Immature natural killer cell (primary cell): ENCODE measurements around the gene AHRR. TPM values are rescaled to one million over a fixed set of nuclear protein-coding genes. Genes with fewer than 3 reads are reported as not detected.
"Not testable (repeated sequence)": the region's sequence is repeated elsewhere in the genome, so short reads cannot be mapped to it uniquely, and the experiment has no call there.

Source experiments
- DNase-seq, 3 donors: peaks; one replicate each; pipeline ENCODE4 v3.0.0; 2022; ENCODE audit warnings: mixed read lengths in 1 of 3
- H3K27ac Mint-ChIP-seq, 6 donors: one replicate each; pipeline ENCODE4 v1.8.0; 2020; ENCODE audit warnings: mixed read lengths in 6 of 6, mild to moderate bottlenecking in 5 of 6, inconsistent platforms in 4 of 6, moderate library complexity in 3 of 6
- H3K27me3 Mint-ChIP-seq, 3 donors: one replicate each; pipeline ENCODE4 v1.8.0; 2020 to 2021; ENCODE audit warnings: low read depth in 3 of 3, mild to moderate bottlenecking in 3 of 3, mixed read lengths in 3 of 3, moderate library complexity in 3 of 3, inconsistent platforms in 1 of 3
- H3K36me3 Mint-ChIP-seq, 3 donors: one replicate each; pipeline ENCODE4 v1.8.0; 2020; ENCODE audit warnings: mixed read lengths in 3 of 3, inconsistent platforms in 2 of 3, mild to moderate bottlenecking in 2 of 3
- H3K4me1 Mint-ChIP-seq, 2 donors: one replicate each; pipeline ENCODE4 v1.8.0; 2020; ENCODE audit warnings: inconsistent platforms in 2 of 2, mild to moderate bottlenecking in 2 of 2, mixed read lengths in 2 of 2, moderate library complexity in 1 of 2
- H3K4me3 Mint-ChIP-seq, 5 donors: one replicate each; pipeline ENCODE4 v1.8.0; 2020; ENCODE audit warnings: mild to moderate bottlenecking in 5 of 5, mixed read lengths in 5 of 5, inconsistent platforms in 3 of 5, moderate library complexity in 3 of 5
- H3K9me3 Mint-ChIP-seq, 6 donors: one replicate each; pipeline ENCODE4 v1.8.0; 2020; ENCODE audit warnings: mild to moderate bottlenecking in 6 of 6, mixed read lengths in 6 of 6, inconsistent platforms in 4 of 6, moderate library complexity in 3 of 6
- polyA plus RNA-seq, 3 donors: library from polyadenylated mRNA; unstranded; fragments of 300-500 nt; fragmentation: Illumina TruSeq; gene quantifications; one replicate each; pipeline ENCODE4 v1.2.3, GENCODE V29; 2021

AHRR gene
- polyA plus RNA-seq, 3 donors from 2014 or later, result 0.16 TPM; not detected in 2

DNA sequence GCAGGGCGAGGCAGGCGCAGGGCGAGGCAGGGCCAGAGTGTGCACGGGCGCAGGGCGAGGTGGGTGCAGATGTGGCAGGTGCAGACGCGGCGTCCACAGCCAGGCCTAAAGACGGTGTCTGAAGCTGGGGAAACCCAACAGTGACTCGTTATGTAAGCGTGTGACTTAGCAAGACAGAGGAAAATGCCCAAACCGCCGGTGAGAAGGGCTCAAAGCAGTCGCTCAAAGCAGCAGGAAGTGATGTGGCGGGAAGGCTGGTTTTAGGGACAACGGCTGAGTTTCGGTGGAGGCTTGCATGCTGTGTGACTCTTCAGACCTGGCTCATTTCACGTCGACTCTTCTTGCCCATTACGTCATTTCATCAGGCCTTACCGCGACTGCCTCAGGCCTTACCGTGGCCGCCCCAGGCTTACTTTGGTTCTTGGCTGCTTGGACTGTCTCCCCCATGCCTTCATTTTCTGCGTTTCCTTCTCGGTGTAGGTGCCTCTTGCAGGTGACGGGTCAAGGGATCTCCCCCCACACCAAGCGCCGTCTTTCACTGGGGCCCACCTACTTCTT lies 71.0 kb downstream of the AHRR start:
- peak overlapping the region in 2 of 5 donors; percentile 31 to 53 for H3K4me3 Mint-ChIP-seq
- peaks cover 0 to 5% (median 0%) of the 10 kb centered on the region in 3 donors for H3K36me3 Mint-ChIP-seq
- H3K9me3 Mint-ChIP-seq, result no peaks in the 10 kb centered on the region
- DNase-seq, result peak in 1 of 3 donors; percentile 9
- peaks cover 0 to 10% of the 10 kb centered on the region in 2 donors for H3K4me1 Mint-ChIP-seq
- H3K27ac Mint-ChIP-seq, result no peak overlapping the region
- H3K27me3 Mint-ChIP-seq, result peaks cover 0 to 2% (median 0%) of the 10 kb centered on the region in 3 donors

DNA sequence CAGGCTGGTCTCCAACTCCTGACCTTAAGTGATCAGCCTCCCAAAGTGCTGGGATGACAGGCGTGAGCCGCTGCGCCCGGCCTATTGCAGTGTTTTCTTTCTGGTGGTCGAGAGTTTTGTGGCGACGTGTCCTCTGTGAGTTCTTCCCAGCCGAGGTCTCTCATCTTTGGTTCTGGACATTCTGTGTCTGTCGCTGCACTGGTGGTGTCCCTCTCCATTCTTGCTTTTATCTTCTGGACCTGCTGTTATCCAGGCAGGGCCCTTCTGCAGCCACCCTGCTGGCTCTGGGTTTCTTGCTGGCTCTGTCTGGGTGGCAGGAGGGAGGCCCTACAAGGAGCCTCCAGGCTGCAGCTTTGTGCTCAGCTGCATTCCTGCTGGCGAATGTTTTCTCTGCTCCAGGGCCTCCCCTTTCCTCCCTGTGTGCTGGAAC lies 72.3 kb downstream of the AHRR start:
- no peaks in the 10 kb centered on the region for H3K9me3 Mint-ChIP-seq
- DNase-seq, result no peak
- no peak overlapping the region for H3K4me3 Mint-ChIP-seq
- H3K27ac Mint-ChIP-seq, result no peak overlapping the region
- peaks cover 0 to 4% (median 2%) of the 10 kb centered on the region in 3 donors for H3K27me3 Mint-ChIP-seq
- H3K4me1 Mint-ChIP-seq, result peaks cover 0 to 10% of the 10 kb centered on the region in 2 donors
- no peaks in the 10 kb centered on the region for H3K36me3 Mint-ChIP-seq

DNA sequence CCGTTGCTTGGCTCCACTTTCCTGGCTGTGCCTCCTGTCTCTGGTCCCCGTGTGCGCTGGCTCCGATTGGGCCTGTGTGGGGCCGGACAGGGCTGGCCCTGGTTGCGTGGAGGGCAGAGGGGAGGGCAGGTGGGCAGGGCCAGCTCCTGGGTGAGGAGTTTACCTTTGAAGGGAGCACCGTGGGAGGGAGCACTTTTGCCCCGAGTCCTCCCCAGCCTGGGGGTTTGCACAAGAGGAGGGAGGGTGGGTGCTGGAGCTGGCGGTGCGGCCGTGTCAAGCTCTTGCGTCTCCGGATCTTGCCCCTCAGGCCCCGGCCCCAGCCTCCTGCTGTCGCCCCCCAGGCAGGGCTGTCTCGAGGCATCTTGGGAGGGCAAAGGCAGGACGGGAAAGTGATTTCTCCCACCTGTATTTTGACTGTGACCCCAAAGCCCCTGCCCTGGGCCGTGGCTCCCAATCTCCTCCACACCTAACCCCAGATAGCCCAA lies 73.2 kb downstream of the AHRR start:
- no peak overlapping the region for H3K27ac Mint-ChIP-seq
- DNase-seq, result no peak
- H3K27me3 Mint-ChIP-seq, result peaks cover 0 to 4% (median 2%) of the 10 kb centered on the region in 3 donors
- H3K36me3 Mint-ChIP-seq, result no peaks in the 10 kb centered on the region
- no peaks in the 10 kb centered on the region for H3K9me3 Mint-ChIP-seq
- no peak overlapping the region for H3K4me3 Mint-ChIP-seq
- peaks cover 0 to 10% of the 10 kb centered on the region in 2 donors for H3K4me1 Mint-ChIP-seq

DNA sequence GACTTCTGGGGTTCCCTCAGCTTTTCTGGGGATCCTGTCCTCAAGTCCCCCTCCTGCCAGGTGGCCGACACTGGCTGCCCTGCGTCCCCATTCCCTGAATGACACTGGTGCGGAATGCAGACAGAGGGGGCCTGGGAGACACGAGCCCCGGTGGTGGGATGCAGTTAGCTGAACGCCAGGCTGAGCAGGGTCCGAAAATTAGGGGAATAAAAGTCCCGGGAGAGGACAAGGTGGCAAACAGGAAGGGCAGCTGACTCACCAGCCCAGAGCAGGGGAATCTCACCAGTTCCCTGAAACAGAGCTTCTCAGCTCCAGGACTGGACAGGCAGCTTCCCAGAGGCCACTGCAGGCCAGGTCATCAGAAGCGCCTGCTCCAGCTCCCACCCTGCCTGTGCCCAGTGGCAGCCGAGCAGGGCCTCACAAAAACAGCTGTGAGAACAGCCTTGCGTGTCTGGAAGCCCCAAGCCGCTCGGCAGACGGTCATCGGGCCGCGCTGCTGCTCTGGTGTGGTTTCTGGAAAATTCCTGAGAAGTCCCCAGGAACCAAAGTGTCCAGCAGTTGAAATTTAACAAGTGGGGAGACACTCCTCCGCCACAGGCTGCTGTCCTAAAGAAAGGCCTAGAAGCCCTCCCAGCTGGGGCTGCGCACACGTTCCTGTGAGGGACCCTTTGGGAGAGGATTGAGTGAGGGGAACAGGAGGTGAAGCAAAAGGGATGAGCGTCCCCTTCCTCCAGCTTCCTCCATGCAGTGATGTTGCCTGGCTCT lies 73.8 kb downstream of the AHRR start:
- Mint-ChIP-seq H3K9me3 (no peaks in the 10 kb centered on the region), H3K36me3 (no peaks in the 10 kb centered on the region), H3K4me1 (peaks cover 0 to 10% of the 10 kb centered on the region in 2 donors), H3K4me3 (no peak overlapping the region), H3K27ac (no peak overlapping the region), H3K27me3 (peaks cover 2 to 6% (median 5%) of the 10 kb centered on the region in 3 donors)
- DNase-seq, result no peak

DNA sequence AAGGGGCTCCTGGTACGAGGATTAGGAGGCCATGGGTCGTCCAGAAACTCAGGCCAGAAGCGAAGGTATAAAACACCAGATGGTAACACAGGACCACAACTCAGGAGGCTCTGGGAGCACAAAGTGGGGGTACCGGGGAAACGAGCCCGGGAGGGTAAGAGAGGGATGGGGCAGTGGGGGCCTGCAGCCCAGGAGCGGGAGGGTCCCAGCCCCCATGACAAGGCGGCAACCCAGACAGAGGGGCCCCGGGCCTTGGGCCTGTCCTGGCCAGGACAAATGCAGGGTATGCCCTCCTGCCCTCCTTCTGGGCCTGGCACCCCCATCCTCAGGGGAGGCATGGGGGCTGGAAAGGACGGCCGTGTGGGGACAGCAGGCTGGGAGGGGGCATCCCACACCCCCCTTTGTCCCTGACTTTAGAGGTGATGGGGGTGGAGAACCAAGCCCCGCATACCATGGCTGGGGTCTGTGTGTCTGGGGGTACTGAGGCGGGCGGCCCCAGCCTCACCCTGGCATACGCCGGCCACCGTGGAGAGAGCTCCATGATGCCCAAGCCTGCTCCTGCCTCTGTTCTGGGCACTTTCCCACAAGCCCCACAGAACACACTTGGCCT lies 74.5 kb downstream of the AHRR start:
- no peaks in the 10 kb centered on the region for H3K36me3 Mint-ChIP-seq
- H3K27me3 Mint-ChIP-seq, result peaks cover 2 to 7% (median 6%) of the 10 kb centered on the region in 3 donors
- H3K4me3 Mint-ChIP-seq, result no peak overlapping the region
- peaks cover 0 to 10% of the 10 kb centered on the region in 2 donors for H3K4me1 Mint-ChIP-seq
- H3K9me3 Mint-ChIP-seq, result no peaks in the 10 kb centered on the region
- DNase-seq, result no peak
- H3K27ac Mint-ChIP-seq, result no peak overlapping the region

DNA sequence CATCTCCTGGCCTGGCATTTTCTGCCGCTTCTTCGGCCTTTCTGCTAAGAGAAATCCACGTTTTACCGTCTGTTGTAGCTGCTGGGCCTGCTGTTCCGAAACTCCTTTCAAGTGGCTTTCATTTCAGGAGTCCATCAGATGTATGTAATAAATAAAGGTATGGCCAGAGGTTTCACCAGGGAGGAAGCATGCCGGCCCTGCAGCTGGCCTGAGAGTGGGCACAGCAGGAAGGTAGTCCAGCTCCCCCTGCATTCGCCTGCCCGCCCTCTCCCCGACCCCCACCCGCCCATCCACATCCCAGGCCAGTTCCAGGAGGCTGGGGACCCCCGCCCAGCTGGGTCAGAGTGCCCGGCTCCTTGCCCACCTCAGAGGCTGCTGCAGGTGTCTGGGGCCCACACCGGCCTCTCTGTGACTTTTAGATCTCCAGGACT lies 75.0 kb downstream of the AHRR start:
- Mint-ChIP-seq H3K4me3 (no peak overlapping the region), H3K27me3 (peaks cover 2 to 7% (median 6%) of the 10 kb centered on the region in 3 donors), H3K27ac (no peak overlapping the region), H3K4me1 (peaks cover 0 to 10% of the 10 kb centered on the region in 2 donors), H3K9me3 (no peaks in the 10 kb centered on the region), H3K36me3 (no peaks in the 10 kb centered on the region)
- no peak for DNase-seq

DNA sequence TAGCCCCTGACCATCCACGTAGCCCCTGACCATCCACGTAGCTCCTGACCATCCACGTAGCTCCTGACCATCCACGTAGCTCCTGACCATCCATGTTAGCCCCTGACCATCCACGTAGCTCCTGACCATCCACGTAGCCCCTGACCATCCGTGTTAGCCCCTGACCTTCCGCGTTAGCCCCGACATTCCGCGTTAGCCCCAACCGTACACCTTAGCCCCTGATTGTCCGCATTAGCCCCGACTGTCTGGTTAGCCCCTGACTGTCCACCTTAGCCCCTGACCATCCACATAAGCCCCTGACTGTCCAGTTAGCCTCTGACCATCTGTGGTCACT lies 76.6 kb downstream of the AHRR start:
- not testable (repeated sequence) for H3K9me3 Mint-ChIP-seq, H3K36me3 Mint-ChIP-seq, H3K27ac Mint-ChIP-seq, DNase-seq, H3K4me3 Mint-ChIP-seq, H3K27me3 Mint-ChIP-seq, H3K4me1 Mint-ChIP-seq

DNA sequence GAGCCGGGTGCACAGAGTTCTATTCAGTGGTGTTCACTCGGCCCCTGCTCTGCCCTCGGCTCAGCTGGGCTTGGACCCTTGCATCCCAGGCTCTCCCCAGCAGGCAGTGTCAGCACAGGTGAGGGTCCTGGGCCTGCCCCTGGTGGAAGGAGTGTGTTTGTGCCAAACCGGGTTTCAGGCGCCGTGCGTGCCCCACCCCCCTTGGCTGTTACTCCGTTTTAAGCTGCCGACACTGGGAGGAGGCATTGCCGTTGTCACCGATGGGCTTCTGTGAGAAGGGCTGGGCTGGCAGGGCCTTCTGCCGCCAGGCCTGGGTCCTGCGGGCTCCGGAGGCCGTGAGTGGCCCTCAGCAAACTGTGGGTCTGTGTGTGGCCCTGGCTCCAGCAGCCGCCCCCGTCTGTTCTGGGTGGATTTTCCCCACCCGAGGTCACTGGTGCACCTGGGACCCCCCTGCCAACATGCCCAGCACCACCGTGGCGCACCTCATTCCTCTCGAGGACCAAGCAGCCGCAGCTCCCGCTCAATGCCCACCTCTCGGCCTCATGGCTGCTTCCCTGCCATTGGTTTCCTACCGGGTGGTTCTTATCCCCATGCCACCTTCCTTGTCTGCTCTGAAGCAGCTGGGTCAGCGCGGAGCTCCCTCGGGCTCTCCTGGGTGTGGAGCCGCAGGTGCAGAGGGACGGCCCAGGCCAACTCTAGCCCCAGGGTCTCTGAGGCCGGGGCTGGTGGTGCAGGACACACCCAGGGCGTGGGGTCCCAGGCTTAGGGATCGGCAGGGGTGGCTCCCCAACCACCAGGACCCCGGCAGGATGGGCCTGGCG lies 77.2 kb downstream of the AHRR start:
- Mint-ChIP-seq H3K4me1 (no peaks in the 10 kb centered on the region), H3K27ac (no peak overlapping the region), H3K9me3 (no peaks in the 10 kb centered on the region), H3K36me3 (no peaks in the 10 kb centered on the region), H3K27me3 (peaks cover 3 to 9% (median 6%) of the 10 kb centered on the region in 3 donors), H3K4me3 (no peak overlapping the region)
- no peak for DNase-seq

DNA sequence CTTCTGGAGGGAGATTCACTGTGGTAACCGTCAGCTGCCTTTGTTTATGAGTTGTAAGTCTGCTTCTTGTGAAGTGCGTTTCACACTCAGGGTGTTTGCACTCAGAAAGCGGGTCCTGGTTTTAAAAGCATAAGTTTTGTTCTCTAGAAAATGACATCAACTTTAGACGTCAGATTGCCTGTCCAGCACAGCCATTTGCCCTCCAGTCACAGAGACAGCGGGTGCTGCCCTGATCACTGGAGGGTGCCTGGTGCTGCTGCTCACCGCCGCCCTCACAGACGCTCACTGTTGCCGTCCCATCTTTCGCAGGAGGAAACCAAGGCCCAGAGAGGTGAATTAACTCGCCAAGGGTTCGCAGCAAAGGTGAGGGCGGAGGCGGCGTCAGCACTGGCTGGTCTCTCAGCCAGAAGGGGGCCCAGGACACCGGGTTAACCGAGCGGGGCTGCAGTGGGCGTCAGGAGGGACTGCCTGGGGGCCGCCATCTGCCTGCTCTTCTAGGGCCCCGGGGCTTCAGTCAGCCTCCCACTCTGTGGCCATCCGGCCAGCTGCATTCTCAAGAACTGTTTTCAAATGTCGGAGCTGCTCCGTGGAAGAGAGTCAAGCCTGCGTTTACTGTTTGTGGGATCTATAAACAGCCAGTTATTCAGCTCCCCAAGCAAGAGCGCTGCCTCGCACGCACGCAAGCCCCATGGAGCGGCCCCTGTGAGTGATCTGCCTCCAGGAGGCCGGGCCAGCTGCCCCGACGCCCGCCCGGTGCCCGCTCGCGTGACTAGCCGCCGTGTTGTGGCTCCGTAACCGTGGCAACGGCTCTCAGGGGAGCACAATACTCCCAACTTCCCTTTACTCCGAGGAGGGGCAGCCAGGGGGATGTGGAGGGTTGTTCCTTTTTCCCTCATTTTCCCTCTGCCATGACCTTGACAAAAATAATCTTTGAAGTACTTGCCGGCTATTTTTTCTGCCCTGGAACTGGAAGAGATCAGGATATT lies 78.1 kb downstream of the AHRR start:
- Mint-ChIP-seq H3K9me3 (no peaks in the 10 kb centered on the region), H3K27me3 (peaks cover 7 to 9% (median 9%) of the 10 kb centered on the region in 3 donors), H3K4me1 (no peaks in the 10 kb centered on the region), H3K27ac (no peak overlapping the region), H3K4me3 (no peak overlapping the region), H3K36me3 (no peaks in the 10 kb centered on the region)
- DNase-seq, result peak in 1 of 3 donors; percentile 9

DNA sequence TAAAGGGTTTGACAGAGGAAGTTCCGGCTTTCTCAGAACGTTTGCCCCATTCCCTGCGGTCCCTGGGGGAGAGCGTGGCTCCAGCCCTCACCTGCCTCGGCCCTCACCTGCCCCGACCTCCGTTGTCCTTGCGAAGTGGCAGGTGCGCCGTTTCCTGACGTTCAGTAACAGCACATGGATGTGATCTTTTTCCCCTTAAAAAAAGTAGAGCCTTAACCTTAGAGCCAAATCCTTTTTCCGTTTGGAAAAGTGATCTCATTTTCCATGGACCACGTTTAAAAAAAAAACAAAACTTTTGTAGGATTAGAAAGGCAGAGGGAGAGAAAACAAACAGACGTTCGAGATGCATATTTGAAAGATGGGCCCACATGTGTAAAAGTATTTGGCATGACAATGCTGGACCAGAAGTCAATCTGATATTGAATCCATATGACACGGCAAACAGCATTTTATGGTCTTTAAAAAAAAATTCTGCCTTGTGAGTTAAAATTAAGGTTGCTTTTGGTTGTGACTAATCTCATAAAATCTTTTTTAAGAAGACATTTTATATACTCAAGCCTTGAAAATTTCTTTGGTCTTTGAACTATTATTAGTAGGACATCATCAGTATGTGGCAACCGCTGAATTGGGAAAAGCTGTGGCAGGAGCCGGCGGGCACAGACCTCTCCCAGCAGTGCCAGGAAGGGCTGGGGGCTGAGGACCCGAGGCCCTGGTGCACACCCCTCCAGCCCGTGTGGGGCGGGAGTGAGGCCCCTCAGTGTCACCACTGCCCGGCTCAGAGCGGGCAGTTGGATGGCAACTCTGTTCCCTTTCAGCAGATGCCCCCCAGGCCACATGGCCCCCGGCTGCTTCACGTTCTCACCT lies 79.0 kb downstream of the AHRR start:
- Mint-ChIP-seq H3K36me3 (no peaks in the 10 kb centered on the region), H3K9me3 (no peaks in the 10 kb centered on the region), H3K27me3 (peaks cover 7 to 9% (median 9%) of the 10 kb centered on the region in 3 donors), H3K4me3 (no peak overlapping the region), H3K4me1 (no peaks in the 10 kb centered on the region), H3K27ac (no peak overlapping the region)
- no peak for DNase-seq

DNA sequence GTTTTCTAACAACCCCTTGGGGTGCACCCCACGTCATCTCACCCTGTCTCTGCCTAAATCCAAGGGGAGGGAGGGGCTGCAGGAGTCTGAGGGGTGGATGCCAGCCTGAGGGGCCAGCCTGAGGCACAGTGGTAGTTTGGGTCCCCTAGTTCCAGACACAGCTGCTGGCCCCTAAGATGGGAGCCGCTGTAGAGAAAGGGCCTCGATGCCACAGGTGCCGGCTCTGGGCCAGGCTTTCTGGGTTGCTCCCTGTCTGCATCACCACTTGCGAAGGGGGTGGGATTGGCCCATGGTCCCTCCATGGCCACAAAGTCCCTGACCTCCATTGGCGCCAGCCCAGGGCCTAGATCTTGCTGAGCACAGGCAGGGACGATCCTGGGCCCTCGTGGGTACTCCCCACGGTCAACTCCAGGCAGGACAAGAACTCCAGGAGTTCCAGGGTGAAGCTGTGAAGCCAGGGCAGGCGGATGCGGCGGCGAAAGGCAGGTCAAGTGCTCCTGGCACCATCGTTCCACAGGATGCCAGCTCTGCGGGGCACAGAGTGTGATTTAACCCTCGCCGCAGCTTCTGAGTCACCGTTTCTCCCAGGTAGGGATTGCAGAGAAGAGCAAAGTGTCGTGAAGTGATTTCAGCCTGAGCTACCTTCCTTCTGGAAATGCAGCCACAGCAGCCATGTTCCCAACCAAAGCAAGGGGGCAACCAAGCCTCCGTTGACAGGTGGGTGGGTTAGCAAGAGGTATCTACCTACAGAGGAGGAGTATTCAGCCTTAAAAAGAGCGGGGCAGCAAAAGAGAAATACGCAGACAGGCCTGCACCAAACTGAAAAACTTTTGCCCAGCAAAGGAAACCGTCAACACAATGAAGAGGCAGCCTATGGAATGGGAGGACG lies 79.9 kb downstream of the AHRR start:
- no peaks in the 10 kb centered on the region for H3K9me3 Mint-ChIP-seq
- H3K36me3 Mint-ChIP-seq, result peaks cover 0 to 5% (median 0%) of the 10 kb centered on the region in 3 donors
- DNase-seq, result no peak
- H3K4me3 Mint-ChIP-seq, result no peak overlapping the region
- no peak overlapping the region for H3K27ac Mint-ChIP-seq
- H3K27me3 Mint-ChIP-seq, result peaks cover 9% of the 10 kb centered on the region in 3 donors
- H3K4me1 Mint-ChIP-seq, result no peaks in the 10 kb centered on the region
